Tibial nerve (tissue), 4 donors: Measurements from ENCODE around the gene PTPRD. TPM values are rescaled to one million over a fixed set of nuclear protein-coding genes. Genes with fewer than 3 reads are reported as not detected.

Experiments
- DNase-seq, 2 donors: peaks; one replicate each; pipeline ENCODE4 v3.0.0-alpha.2; 2019; ENCODE audit warnings: low spot score in 2 of 2
- H3K27ac ChIP-seq, 4 donors: fragments of 200-600 bp; sonication (generic) in 3 of 4; one replicate each; pipeline ENCODE4 v1.5.1; 2017 to 2019; ENCODE audit warnings: mild to moderate bottlenecking in 1 of 4
- H3K27me3 ChIP-seq, 2 donors: fragments of 200-600 bp; sonication (generic) in 1 of 2; one replicate each; pipeline versions ENCODE4 v1.5.1 to v1.6.0; 2017 to 2019
- H3K36me3 ChIP-seq, 3 donors: fragments of 200-600 bp; sonication (generic); one replicate each; pipeline ENCODE4 v1.5.1; 2018 to 2019
- H3K4me1 ChIP-seq, 4 donors: fragments of 200-600 bp; sonication (generic) in 3 of 4; one replicate each; pipeline ENCODE4 v1.5.1; 2017 to 2019
- H3K4me3 ChIP-seq, 4 donors: fragments of 200-600 bp; sonication (generic) in 3 of 4; one replicate each; pipeline ENCODE4 v1.5.1; 2017 to 2019; ENCODE audit warnings: mild to moderate bottlenecking in 1 of 4, moderate library complexity in 1 of 4
- H3K9me3 ChIP-seq, 4 donors: fragments of 200-600 bp; sonication (generic) in 3 of 4; one replicate each; pipeline ENCODE4 v1.5.1; 2017 to 2019
- EP300 ChIP-seq, 2 donors: sonication (generic); formaldehyde crosslinking; IDR thresholded peaks; one replicate each; pipeline ENCODE4 v1.6.1; 2017; ENCODE audit warnings: antibody characterized with exemption in 2 of 2, mild to moderate bottlenecking in 1 of 2
- POLR2A ChIP-seq, 2 donors: fragments of 450-650 bp; IDR thresholded peaks; one replicate each; pipeline ENCODE4 v1.6.1; 2017; ENCODE audit warnings: antibody characterized with exemption in 2 of 2, mild to moderate bottlenecking in 2 of 2, moderate library complexity in 2 of 2
- WGBS, 2 donors: methylation state at CpG; one replicate each; pipeline ENCODE4 v1.1.5; 2018; 5-methylcytosine and 5-hydroxymethylcytosine counted together
- total RNA-seq, 4 donors: library from RNA; depleted of rRNA; stranded (reverse); fragments of >200 nt; gene quantifications; one replicate each; pipeline ENCODE4 v1.1.0, GENCODE V29; 2016
- TF ChIP-seq, protein P1 (sequence below), 5 experiments: fragments of 200-600 bp in 3 of 5; fragments of 450-650 bp in 2 of 5; sonication (generic) in 3 of 5; IDR thresholded peaks; one replicate each; pipeline ENCODE4 v1.5.1; 2016 to 2019; ENCODE audit warnings: antibody characterized with exemption in 5 of 5, mild to moderate bottlenecking in 3 of 5, moderate library complexity in 2 of 5

PTPRD gene
- total RNA-seq, 4 donors from 2014 or later, result 1.7 to 13.2 (median 5.1) TPM

DNA sequence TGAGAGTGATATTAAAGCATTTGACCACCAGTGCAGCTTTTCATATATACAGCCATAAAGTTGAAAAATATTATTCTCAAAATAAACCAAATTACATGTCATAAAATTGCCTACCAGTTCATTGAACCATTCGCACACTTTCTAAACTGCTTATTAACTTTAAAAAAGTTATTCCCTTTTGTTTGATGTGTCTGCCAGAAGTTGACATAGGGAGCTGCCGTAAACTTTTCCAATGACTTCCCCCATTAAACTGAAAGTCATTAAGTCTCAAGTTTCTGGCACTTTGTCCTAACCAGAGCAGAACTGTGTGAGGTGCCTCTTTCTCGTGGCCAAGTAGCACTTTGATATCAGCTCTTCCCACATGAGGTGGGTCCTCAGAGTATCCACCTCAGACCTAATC lies 2231.2 kb downstream of the PTPRD start:
- Histone ChIP-seq H3K36me3 (no peaks in the 10 kb centered on the region), H3K4me1 (no peaks in the 10 kb centered on the region), H3K27ac (no peak overlapping the region)

DNA sequence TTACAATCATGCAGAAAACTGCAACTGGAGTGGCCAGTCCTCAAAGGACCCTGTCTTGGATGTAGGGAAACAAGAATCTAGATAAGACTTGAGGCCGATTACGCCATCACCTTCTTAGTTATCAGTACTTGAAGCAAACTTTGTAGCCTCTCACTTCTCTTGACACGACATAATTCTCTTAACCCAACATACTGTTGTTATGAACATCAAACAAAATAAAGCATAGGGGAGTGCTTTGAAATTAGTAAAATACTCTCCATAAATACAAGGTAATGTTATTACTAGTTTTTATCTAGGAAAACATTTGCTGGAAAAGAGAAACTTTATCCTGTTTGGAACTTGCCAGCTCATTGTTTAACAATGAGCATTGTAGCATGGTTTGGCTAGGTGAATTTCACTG lies 2238.3 kb downstream of the PTPRD start:
- Histone ChIP-seq H3K4me3 (no peak overlapping the region), H3K36me3 (no peaks in the 10 kb centered on the region), H3K27me3 (no peaks in the 10 kb centered on the region), H3K27ac (no peak overlapping the region), H3K9me3 (no peaks in the 10 kb centered on the region), H3K4me1 (no peaks in the 10 kb centered on the region)
- DNase-seq, result no peak
- 92 to 95% methylated on average over 3 of the region's 3 CpGs for WGBS, 2 donors
- TF ChIP-seq, protein P1, sequence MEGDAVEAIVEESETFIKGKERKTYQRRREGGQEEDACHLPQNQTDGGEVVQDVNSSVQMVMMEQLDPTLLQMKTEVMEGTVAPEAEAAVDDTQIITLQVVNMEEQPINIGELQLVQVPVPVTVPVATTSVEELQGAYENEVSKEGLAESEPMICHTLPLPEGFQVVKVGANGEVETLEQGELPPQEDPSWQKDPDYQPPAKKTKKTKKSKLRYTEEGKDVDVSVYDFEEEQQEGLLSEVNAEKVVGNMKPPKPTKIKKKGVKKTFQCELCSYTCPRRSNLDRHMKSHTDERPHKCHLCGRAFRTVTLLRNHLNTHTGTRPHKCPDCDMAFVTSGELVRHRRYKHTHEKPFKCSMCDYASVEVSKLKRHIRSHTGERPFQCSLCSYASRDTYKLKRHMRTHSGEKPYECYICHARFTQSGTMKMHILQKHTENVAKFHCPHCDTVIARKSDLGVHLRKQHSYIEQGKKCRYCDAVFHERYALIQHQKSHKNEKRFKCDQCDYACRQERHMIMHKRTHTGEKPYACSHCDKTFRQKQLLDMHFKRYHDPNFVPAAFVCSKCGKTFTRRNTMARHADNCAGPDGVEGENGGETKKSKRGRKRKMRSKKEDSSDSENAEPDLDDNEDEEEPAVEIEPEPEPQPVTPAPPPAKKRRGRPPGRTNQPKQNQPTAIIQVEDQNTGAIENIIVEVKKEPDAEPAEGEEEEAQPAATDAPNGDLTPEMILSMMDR (IDR thresholded peaks at IDR 0.05), result no peak
- TF ChIP-seq EP300 (IDR thresholded peaks at IDR 0.05), result no peak
- no peak for TF ChIP-seq POLR2A (IDR thresholded peaks at IDR 0.05)

More for the DNA sequence above, 2231.2 kb downstream of the PTPRD start:
- no peak for TF ChIP-seq EP300 (IDR thresholded peaks at IDR 0.05)
- TF ChIP-seq, protein P1 (IDR thresholded peaks at IDR 0.05), result no peak
- WGBS, 2 donors, result 87 to 89% methylated on average over 3 of the region's 3 CpGs
- Histone ChIP-seq H3K9me3 (no peaks in the 10 kb centered on the region), H3K4me3 (no peak overlapping the region), H3K27me3 (no peaks in the 10 kb centered on the region)
- DNase-seq, result no peak

- 87 to 89% methylated on average over 2 of the region's 2 CpGs for WGBS, 2 donors
- H3K27me3 ChIP-seq, result no peaks in the 10 kb centered on the region
- no peaks in the 10 kb centered on the region for H3K4me1 ChIP-seq
- H3K36me3 ChIP-seq, result no peaks in the 10 kb centered on the region
- H3K9me3 ChIP-seq, result no peaks in the 10 kb centered on the region
- H3K27ac ChIP-seq, result no peak overlapping the region
- TF ChIP-seq, protein P1 (IDR thresholded peaks at IDR 0.05), result no peak
- no peak for TF ChIP-seq EP300 (IDR thresholded peaks at IDR 0.05)
- TF ChIP-seq POLR2A (IDR thresholded peaks at IDR 0.05), result no peak
- DNase-seq, result no peak
- no peak overlapping the region for H3K4me3 ChIP-seq
Observed at GRCh38 chr9:8371686-8372085, 2241.1 kb downstream of the PTPRD start.

- TF ChIP-seq, protein P1 (IDR thresholded peaks at IDR 0.05), result no peak
- TF ChIP-seq EP300 (IDR thresholded peaks at IDR 0.05) (no peak), POLR2A (IDR thresholded peaks at IDR 0.05) (no peak)
- Histone ChIP-seq H3K4me1 (no peaks in the 10 kb centered on the region), H3K36me3 (no peaks in the 10 kb centered on the region), H3K27me3 (no peaks in the 10 kb centered on the region), H3K9me3 (no peaks in the 10 kb centered on the region), H3K27ac (no peak overlapping the region), H3K4me3 (no peak overlapping the region)
- DNase-seq, result no peak
- WGBS, 2 donors, result 34 to 54% methylated on average over 3 of the region's 3 CpGs
Observed at GRCh38 chr9:8366161-8366926, 2246.5 kb downstream of the PTPRD start.

- Histone ChIP-seq H3K4me3 (no peak overlapping the region), H3K27ac (no peak overlapping the region), H3K4me1 (no peaks in the 10 kb centered on the region), H3K36me3 (no peaks in the 10 kb centered on the region), H3K9me3 (no peaks in the 10 kb centered on the region), H3K27me3 (no peaks in the 10 kb centered on the region)
- TF ChIP-seq, protein P1 (IDR thresholded peaks at IDR 0.05), result no peak
- TF ChIP-seq POLR2A (IDR thresholded peaks at IDR 0.05), result no peak
- TF ChIP-seq EP300 (IDR thresholded peaks at IDR 0.05), result no peak
- DNase-seq, result no peak
- 93 to 94% methylated on average over 4 of the region's 4 CpGs for WGBS, 2 donors
Observed at GRCh38 chr9:8365466-8366160, 2247.2 kb downstream of the PTPRD start.
